DOHH2 (cell line): ENCODE data around the gene B4GALNT3.

ENCODE experiments used
- H3F3A ChIP-seq: fragments of 200-600 bp; sonication (generic), shearing (Covaris generic); 2 replicates; pipeline ENCODE4 v1.6.0; 2016; ENCODE audit warnings: antibody characterized with exemption, mild to moderate bottlenecking; ENCODE audit not compliant: control insufficient read depth, insufficient read depth
- H3K27ac ChIP-seq: fragments of 200-600 bp; sonication (generic); 2 replicates; pipeline ENCODE4 v1.5.1; 2014; ENCODE audit warnings: low read depth, mild to moderate bottlenecking, low read length, moderate library complexity
- H3K27me3 ChIP-seq: fragments of 200-600 bp; sonication (generic); 2 replicates; pipeline ENCODE4 v1.6.1; 2014; ENCODE audit warnings: mild to moderate bottlenecking, low read length, mixed read lengths; ENCODE audit not compliant: control insufficient read depth
- H3K36me3 ChIP-seq: fragments of 200-600 bp; sonication (generic); 2 replicates; pipeline ENCODE4 v1.6.1; 2014; ENCODE audit warnings: mild to moderate bottlenecking, low read length, moderate library complexity, mixed read lengths; ENCODE audit not compliant: control insufficient read depth
- H3K4me1 ChIP-seq: fragments of 200-600 bp; sonication (generic); 2 replicates; pipeline ENCODE4 v1.6.1; 2014; ENCODE audit warnings: mild to moderate bottlenecking, low read length, mixed read lengths; ENCODE audit not compliant: control insufficient read depth
- H3K4me2 ChIP-seq: fragments of 200-600 bp; sonication (generic); 2 replicates; pipeline ENCODE4 v1.6.0; 2014; ENCODE audit warnings: mild to moderate bottlenecking, low read length, moderate library complexity
- H3K4me3 ChIP-seq: fragments of 200-600 bp; sonication (generic); 2 replicates; pipeline ENCODE4 v1.5.1; 2014; ENCODE audit warnings: mild to moderate bottlenecking, low read length, mixed read lengths
- H3K79me2 ChIP-seq: fragments of 200-600 bp; sonication (generic); 2 replicates; pipeline ENCODE4 v1.6.1; 2014; ENCODE audit warnings: mild to moderate bottlenecking, low read length, mixed read lengths; ENCODE audit not compliant: control insufficient read depth
- H3K9me2 ChIP-seq: fragments of 200-600 bp; sonication (generic); replicated peaks from 2 replicates; pipeline ENCODE4 v1.6.1; 2014; ENCODE audit warnings: mild to moderate bottlenecking, low read length, mixed read lengths; ENCODE audit not compliant: control insufficient read depth
- H3K9me3 ChIP-seq: fragments of 200-600 bp; sonication (generic); 2 replicates; pipeline ENCODE4 v1.6.1; 2014; ENCODE audit warnings: antibody characterized with exemption, low read length, mixed read lengths; ENCODE audit not compliant: control insufficient read depth, insufficient read depth
- H4K20me1 ChIP-seq: fragments of 200-600 bp; sonication (generic); 2 replicates; pipeline ENCODE4 v1.6.0; 2014; ENCODE audit warnings: low read depth, mild to moderate bottlenecking, antibody characterized with exemption, low read length, moderate library complexity; ENCODE audit not compliant: control insufficient read depth, insufficient read depth
- EZH2phosphoT487 ChIP-seq: fragments of 200-600 bp; sonication (generic); IDR thresholded peaks from 2 replicates; pipeline ENCODE4 v1.6.1; 2017; ENCODE audit warnings: borderline replicate concordance, mild to moderate bottlenecking, antibody characterized with exemption, low read length, moderate library complexity, mixed read lengths
- TF ChIP-seq, protein P1 (sequence below): fragments of 200-600 bp; sonication (generic); IDR thresholded peaks from one replicate; pipeline ENCODE4 v1.5.1; 2014; ENCODE audit warnings: antibody characterized with exemption, mild to moderate bottlenecking, low read depth, low read length; ENCODE audit not compliant: poor library complexity, severe bottlenecking

The B4GALNT3 gene

DNA sequence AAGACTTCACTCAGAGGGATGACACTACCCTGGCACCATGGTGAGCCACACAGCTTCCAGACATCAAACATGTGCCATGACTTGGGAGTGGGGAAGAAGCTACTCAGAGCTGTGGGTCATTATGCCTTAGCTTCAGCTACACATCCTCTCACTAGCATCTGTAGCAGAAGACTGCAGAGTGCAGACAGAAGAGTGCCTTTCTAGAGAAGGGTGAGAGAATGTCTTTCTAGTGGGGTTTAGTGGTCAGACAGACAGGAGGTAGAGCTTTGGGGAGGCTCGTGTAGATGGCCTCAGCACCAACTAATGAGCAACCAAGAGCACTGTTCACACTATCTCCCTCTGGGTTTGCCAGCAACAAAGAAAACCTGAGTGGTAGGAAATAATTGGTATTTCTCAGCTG lies 4.9 kb upstream of the B4GALNT3 start:
- Histone ChIP-seq H4K20me1 (no peaks in the 10 kb centered on the region), H3K27me3 (peaks cover 44% of the 10 kb centered on the region), H3K4me2 (no peak overlapping the region), H3K4me3 (no peak overlapping the region), H3K9me2 (no peaks in the 10 kb centered on the region), H3K4me1 (peaks cover 7% of the 10 kb centered on the region; the same call in 1 of the 2 replicates), H3K79me2 (no peaks in the 10 kb centered on the region), H3K9me3 (peaks cover 6% of the 10 kb centered on the region), H3F3A (peaks cover 10% of the 10 kb centered on the region), H3K36me3 (no peaks in the 10 kb centered on the region), H3K27ac (no peak overlapping the region)
- TF ChIP-seq EZH2phosphoT487: no peak
- TF ChIP-seq, protein P1, sequence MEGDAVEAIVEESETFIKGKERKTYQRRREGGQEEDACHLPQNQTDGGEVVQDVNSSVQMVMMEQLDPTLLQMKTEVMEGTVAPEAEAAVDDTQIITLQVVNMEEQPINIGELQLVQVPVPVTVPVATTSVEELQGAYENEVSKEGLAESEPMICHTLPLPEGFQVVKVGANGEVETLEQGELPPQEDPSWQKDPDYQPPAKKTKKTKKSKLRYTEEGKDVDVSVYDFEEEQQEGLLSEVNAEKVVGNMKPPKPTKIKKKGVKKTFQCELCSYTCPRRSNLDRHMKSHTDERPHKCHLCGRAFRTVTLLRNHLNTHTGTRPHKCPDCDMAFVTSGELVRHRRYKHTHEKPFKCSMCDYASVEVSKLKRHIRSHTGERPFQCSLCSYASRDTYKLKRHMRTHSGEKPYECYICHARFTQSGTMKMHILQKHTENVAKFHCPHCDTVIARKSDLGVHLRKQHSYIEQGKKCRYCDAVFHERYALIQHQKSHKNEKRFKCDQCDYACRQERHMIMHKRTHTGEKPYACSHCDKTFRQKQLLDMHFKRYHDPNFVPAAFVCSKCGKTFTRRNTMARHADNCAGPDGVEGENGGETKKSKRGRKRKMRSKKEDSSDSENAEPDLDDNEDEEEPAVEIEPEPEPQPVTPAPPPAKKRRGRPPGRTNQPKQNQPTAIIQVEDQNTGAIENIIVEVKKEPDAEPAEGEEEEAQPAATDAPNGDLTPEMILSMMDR: no peak

GRCh38 chr12:455821-456220 lies 3.9 kb upstream of the B4GALNT3 start:
- Histone ChIP-seq H3K4me2 (no peak overlapping the region), H3F3A (peaks cover 10% of the 10 kb centered on the region), H4K20me1 (no peaks in the 10 kb centered on the region), H3K36me3 (no peaks in the 10 kb centered on the region), H3K9me2 (no peaks in the 10 kb centered on the region), H3K27ac (no peak overlapping the region), H3K27me3 (peaks cover 49% of the 10 kb centered on the region), H3K79me2 (no peaks in the 10 kb centered on the region), H3K4me3 (no peak overlapping the region), H3K4me1 (peaks cover 12% of the 10 kb centered on the region; the same call in 1 of the 2 replicates), H3K9me3 (peaks cover 6% of the 10 kb centered on the region)
- TF ChIP-seq, protein P1: no peak
- no peak for TF ChIP-seq EZH2phosphoT487

- peaks cover 62% of the 10 kb centered on the region for H3K27me3 ChIP-seq
- no peak for TF ChIP-seq EZH2phosphoT487
- TF ChIP-seq, protein P1: no peak
Observed at GRCh38 chr12:457676-458075, 2.1 kb upstream of the B4GALNT3 start.

More at GRCh38 chr12:457676-458075, 2.1 kb upstream of the B4GALNT3 start:
- no peak overlapping the region for H3K27ac ChIP-seq
- H3K9me2 ChIP-seq: no peaks in the 10 kb centered on the region
- no peak overlapping the region for H3K4me2 ChIP-seq
- H3K79me2 ChIP-seq: no peaks in the 10 kb centered on the region
- peaks cover 6% of the 10 kb centered on the region for H3F3A ChIP-seq
- no peaks in the 10 kb centered on the region for H3K36me3 ChIP-seq
- H3K4me1 ChIP-seq: peaks cover 11% of the 10 kb centered on the region; the same call in 1 of the 2 replicates
- H4K20me1 ChIP-seq: 0 out of 2 replicates have a peak, but pooled peaks cover 3% of the 10 kb centered on the region
- no peak overlapping the region for H3K4me3 ChIP-seq
- peaks cover 1% of the 10 kb centered on the region for H3K9me3 ChIP-seq
